ENCODE data around the gene UBXN11.

GRCh38 chr1:26353976-26354820 lies 47.8 kb upstream of the UBXN11 start, which contains the start of gene CRYBG2:
- no peak for TF ChIP-seq EZH2 (IDR thresholded peaks at IDR 0.05; ENCODE audit: borderline replicate concordance, insufficient read depth, low read depth, low read length, poor library complexity, severe bottlenecking)
- no peak for TF ChIP-seq CTCF (IDR thresholded peaks at IDR 0.05)
